ELR (cell line): ENCODE measurements around the gene OPA1.

ENCODE experiments used
- DNase-seq: peaks from one replicate; pipeline ENCODE4 v3.0.0-alpha.2; 2015; ENCODE audit warnings: low read depth

Gene OPA1

GRCh38 chr3:193737191-193737751 is 144.3 kb downstream of the OPA1 start:
- no peak for DNase-seq

DNA sequence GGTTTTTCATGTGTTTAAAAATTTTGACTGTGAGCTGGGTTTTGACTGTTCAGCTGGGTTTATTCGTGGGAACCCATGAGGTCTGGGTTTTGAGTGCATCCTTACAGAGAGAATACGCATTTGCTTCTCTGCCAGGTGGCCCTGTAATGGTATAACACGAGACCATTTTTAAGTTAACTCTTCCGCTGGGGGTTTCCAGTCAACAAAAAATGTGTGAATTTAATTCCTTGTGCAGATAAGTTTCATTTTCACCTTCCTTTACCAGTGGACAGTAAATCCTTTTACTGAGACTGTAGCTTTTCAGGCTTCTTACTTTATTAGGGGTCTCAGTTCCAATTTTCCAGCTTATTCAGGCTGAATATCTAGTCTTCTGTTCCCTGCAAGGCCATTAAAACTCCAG is 149.6 kb downstream of the OPA1 start:
- DNase-seq = no peak

GRCh38 chr3:193743702-193744047 is 150.7 kb downstream of the OPA1 start:
- no peak for DNase-seq

DNA sequence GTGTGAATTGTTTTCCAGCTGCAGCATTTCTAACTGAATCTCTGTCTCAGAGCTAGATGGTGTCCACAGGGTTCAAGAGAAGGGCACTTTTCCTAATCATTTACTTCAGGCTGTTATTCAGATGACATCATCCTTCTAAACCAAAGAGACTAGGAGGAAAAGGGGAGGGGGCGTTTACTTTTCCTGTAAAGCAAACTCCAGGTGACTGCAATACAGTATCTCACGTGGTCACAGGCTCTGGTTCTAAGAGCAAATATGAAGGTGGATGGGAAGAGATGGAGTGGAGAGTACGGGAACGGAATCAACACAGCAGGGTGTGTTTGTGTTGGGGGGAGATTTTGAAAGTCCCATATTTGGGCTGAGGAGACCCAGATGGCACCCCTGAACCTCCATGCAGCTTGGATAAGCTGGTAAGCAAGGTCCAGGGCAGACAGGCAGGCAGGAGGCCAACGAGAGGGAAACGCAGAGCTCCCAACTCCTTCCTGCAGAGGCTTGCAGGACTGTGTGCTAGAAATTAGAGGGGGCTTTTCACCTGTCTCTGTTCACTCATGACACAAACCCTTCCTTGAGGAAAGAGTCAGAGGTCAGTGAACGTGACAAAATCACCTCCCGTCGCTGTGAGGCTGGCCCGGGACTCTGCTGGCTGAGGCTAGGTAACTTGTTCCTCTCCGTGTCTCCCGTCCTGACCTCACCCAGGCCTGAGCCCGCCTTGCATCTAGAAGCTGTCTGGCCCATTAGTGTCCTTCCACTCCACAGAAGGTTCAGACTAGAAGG is 151.2 kb downstream of the OPA1 start:
- no peak for DNase-seq

DNA sequence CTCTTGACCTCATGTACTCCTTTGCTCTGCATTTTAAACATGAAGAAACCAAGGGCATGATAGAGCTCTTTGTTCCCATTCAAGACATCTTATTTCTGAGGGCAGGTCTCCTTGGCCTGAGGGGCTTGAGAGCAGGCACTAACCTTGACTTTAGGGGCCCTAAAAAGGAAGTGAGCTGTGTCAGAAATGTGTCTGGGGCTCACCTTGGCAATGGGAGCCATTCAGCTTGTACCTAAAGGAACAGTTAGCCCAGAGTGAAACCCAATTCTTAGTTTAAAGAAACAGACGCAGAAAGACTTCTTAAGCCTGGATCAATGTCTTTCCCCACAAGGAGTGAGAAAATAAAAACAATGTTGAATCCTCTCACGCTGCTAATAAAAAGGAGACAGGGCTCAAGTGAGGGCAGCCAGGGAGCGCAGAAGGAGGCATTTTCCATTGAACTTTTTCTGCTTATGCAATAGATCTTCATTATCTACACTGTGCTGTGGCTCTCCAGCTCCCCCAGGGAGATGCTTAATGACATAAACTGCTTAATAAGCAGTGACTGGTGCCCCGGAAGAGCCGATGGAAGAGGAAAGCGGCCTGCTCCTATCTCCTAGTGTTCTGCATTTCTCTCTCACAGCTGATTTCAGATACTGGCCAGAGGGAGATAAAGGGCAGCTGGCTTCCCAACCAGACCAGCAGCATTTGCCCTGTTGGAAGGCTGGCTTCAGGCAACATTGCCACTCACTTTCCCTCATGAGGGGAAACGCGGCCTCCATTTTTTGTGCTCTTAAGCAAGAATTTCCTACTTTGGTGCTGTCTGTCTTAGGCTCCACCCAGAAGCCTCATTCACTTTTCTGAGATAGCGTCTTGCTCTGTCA is 152.0 kb downstream of the OPA1 start:
- DNase-seq = no peak

GRCh38 chr3:193746832-193747231 is 153.8 kb downstream of the OPA1 start:
- DNase-seq = no peak
